ENCODE data around the gene DDO.

DDO gene, protein sequence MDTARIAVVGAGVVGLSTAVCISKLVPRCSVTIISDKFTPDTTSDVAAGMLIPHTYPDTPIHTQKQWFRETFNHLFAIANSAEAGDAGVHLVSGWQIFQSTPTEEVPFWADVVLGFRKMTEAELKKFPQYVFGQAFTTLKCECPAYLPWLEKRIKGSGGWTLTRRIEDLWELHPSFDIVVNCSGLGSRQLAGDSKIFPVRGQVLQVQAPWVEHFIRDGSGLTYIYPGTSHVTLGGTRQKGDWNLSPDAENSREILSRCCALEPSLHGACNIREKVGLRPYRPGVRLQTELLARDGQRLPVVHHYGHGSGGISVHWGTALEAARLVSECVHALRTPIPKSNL

GRCh38 chr6:110415086-110415916, at the start of gene DDO:
Gene DDO (minus strand): TSS chr6:110415575. CDS start chr6:110413462, 2,113 bp downstream.
- peak; percentile 40 for DNase-seq

DNA sequence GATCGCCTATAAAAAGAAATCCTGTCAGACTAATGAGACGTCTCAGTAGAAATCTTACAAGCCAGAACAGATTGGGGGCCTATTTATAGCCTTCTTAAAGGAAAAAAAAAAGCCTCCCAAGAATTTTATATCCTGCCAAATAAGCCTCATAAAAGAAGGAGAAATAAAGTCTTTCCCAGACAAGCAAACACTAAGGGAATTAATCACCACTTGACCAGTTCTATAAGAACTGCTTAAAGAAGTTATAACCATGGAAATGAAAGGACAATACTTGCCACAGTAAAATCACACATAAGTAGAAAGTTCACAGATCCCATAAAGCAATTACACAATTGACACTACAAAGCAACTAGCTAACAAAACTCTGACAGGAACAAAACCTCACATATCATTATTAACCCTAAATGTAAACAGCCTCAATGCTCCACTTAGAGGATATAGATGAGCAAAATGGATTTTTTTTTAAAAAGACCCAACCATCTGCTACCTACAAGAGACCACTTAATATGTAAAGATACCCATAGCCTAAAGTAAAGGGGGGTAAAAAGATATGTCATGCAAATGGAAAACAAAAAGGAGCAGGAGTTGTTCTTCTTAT, 47.6 kb upstream of the DDO start:
- no peak for DNase-seq

DNA sequence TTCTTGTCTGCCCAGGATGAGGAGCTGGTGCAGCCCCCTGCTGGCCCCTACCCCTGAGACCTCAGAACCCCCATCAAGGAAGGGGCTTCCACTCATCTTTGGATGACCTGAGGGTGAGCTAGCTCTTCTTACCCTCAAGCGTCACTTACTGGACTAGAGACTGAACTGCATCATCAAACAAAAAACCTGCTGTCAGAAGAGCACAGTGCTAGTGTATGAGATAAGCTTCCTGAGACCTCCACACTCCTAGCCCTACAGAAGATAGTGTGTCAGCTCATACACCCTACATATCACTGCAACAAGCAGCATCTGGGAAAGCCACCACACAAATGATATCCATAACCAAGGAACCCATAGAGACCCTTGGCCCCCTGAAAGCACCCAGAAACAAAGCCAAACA, 46.0 kb upstream of the DDO start:
- peak; percentile 63 for DNase-seq

DNA sequence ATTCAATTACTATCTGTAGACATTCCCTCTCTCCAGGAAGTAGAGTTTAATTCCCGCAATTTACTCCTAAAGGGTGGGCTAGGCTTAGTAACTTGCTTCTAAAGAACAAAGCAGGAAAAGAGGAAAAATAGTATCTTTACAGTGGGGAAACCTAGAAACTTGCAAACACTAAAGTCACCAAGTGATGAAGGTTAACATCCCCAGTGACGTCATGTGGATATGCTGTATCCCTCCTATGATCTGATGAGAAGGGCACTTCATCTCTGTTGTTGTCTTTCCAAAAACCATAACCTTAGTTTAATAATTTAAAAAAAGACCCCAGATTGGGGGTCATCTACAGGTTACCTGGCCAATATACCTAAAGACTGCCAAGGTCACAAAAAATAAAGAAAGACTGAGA, 43.8 kb upstream of the DDO start:
- DNase-seq: no peak

DNA sequence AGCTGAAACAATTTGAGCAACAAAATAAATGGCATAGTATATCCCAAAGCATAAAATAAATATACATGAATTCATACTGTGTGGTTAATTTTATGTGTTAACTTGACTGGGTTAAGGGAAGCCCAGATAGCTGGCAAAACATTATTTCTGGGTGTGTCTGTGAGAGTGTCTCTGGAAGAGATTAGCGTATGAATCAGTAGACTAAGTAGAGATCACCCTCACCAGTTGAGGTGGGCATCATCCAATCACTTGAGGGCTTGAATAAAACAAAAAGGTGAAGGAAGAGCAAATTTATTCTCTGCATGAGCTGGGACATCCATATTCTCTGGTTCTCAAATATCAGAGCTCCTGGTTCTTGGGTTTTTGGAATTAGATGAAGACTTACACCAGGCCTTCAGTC, 43.1 kb upstream of the DDO start:
- peak; percentile 36 for DNase-seq

- peak; percentile 73 for DNase-seq
These were observed 42.3 kb upstream of the DDO start for GRCh38 chr6:110457567-110458175.

DNA sequence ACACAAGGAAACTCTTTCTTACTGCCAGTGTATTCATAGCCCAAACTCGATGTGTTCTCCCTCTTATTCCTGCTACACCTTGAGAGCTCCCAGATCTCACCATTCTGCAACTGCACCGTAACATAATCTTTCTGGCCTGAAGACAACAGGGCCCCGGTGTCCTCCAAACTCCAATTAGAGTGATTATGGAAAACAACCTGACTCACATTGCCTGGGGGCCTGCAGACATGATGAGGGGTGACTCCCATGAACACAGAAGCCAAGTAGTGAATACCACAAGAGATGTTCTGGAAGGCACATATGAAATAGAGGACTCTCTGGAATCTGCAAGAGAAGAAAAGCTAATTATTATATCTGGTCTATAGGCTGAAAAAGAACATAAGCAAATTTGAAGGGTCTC, 41.3 kb upstream of the DDO start:
- no peak for DNase-seq

DNA sequence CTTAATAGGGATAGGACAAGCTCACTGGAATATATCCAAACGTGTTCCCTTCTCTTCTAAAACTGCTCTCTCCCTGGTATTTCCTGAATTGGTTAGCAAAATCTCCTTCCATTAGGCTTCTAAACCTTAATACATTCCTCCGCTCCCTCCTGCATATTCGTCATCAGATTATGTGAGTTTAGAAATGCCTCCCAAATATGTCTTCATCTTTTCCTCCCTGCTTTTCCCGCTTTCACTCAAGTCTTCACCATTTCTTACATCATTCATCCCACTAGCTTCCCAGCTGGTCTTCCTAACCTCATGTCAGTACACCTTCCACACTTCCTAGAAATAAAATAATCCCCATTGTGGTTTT, 34.1 kb upstream of the DDO start:
- no peak for DNase-seq

GRCh38 chr6:110448846-110449540, 33.6 kb upstream of the DDO start:
- no peak for DNase-seq

DNA sequence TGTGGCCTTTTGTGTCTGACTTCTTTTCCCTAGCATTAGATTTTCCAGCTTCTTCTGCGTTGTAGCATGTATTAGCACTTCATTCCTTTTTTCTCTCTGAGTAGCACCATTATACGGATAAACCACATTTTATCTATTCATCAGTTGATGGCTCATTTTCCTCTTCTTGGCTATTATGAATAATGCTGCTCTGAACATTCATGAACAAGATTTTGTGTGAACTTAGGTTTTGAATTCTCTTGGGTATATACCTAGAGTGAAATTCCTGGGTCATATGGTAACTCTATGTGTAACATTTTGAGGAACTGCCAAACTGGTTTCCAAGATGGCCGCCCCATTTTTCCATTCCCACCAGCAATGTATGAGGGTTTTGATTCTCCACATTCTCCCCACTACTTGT, 32.4 kb upstream of the DDO start:
- DNase-seq: no peak

- no peak for DNase-seq
These were observed 31.0 kb upstream of the DDO start for GRCh38 chr6:110446405-110446804.

DNA sequence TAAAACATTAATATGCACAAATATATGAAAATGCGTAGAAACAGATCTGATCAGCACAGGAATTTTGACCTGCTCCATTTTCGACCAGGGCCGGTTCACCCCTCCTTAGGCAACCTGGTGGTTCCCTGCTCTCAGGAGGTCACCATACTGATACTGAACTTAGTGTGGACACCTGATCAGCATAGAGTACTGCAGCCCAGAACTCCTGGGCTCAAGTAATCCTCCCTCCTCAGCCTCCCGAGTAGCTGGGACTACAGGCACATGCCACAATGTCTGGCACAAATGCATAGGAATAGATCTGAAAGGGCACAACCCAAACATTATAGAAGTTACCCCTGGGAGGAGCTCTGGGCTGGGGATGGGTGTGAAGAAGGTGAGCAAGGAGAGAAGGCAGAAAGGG, 24.7 kb upstream of the DDO start:
- DNase-seq: no peak

DNA sequence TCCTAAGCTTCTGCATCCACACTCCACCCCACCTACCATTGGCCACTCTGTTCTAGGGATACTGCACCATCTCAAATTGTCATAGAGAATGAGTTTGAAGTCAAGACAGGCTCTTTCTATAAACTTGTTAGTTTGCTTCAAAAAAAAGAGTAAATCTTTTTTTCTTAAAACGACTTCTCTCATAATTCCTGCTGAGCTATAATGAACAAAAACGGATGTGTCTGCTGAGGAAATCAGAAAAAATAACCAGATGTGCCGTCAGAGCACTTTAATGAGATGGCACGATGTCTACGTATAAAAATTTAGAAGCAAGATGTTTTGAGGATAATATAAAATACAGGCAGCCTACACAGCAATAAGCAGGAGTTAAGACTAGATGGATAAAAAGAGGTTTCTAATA, 24.0 kb upstream of the DDO start:
- no peak for DNase-seq

DNA sequence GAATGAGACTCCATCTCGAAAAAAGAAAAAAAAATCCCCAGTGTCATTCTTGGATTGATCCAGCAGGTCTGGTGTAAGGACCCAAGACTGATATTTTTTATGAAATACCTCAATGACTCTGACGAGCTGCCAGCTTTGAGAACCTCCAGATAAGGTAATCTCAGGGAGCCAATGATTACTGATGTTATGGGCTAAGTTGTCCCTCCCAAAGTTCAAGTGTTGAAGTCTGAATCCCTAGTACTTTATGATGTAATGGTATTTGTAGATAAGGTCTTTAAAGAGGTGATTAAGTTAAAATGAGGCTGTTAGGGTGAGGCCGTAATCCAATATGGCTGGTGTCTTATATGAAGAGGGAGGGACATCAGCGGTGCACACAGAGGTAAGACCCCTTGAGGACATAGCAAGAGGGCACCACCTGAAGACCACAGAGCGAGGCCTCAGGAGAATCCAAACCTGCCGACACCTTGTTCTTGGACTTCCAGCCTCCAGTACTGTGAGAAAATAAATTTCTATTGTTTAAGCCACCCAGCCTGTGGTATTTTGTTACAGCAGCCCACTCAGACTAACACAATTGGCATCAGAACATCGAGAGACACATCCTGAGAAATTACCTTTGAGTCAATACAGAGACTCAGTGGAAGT, 19.7 kb upstream of the DDO start:
- peak; percentile 19 for DNase-seq

GRCh38 chr6:110432285-110432900, 17.0 kb upstream of the DDO start:
- no peak for DNase-seq

DNA sequence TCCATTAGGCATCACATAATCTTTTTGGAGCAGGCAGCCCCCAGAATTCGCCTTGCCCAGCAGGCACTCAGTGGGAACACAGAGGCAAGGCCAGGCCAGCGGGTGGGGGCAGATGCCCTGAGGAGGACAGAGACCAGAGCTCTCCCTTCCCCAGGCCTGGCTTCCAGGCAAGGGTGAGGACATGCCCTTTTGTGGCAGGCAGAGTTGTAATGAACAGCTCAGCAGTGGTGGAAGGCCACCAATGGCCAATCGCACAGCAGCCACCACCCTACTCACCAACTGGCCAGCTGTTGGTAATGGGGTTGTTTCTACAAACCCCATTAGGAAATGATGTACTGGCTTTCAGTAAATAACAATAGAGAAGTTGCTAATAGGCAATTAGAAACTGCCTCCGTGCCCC, 15.4 kb upstream of the DDO start:
- no peak for DNase-seq

GRCh38 chr6:110430236-110430635, 14.9 kb upstream of the DDO start:
- DNase-seq: no peak

- DNase-seq: no peak
These were observed 12.8 kb upstream of the DDO start for GRCh38 chr6:110428153-110428552.

DNA sequence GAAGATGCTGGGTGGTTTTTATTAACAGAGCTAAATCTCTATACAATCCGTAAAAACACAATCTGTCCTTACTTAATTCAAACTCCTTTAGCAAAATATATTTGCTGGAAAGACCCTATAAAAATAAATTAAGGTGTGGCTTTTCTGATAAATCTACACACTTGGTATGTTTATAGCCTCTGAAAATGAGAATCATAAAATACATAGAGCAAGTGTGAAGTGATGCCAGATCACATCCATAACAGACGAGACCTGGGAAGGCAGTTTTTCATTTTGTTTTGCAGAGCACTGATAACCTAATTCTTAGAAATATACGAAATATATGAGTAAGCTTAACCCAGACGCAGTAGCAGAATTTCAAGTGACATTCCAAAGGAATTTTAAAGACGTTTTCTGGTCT, 10.4 kb upstream of the DDO start:
- no peak for DNase-seq

DNA sequence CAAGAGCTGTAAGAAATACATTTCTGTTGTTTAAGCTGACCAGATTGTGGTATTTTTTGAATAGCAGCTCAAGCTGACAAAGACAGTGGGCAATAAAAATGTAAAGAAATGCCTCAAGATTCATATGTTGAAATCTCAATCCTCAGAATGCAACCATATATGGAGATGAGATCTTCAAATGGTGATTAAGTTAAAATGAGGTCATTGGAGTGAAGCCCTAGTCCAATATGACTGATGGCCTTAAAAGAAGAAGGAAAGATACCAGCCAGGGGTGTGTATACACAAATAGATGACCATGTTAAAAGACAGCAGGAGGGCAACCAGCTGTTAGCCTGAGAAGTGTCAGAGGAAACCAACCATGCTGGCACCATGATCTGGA, 7.1 kb upstream of the DDO start:
- no peak for DNase-seq

DNA sequence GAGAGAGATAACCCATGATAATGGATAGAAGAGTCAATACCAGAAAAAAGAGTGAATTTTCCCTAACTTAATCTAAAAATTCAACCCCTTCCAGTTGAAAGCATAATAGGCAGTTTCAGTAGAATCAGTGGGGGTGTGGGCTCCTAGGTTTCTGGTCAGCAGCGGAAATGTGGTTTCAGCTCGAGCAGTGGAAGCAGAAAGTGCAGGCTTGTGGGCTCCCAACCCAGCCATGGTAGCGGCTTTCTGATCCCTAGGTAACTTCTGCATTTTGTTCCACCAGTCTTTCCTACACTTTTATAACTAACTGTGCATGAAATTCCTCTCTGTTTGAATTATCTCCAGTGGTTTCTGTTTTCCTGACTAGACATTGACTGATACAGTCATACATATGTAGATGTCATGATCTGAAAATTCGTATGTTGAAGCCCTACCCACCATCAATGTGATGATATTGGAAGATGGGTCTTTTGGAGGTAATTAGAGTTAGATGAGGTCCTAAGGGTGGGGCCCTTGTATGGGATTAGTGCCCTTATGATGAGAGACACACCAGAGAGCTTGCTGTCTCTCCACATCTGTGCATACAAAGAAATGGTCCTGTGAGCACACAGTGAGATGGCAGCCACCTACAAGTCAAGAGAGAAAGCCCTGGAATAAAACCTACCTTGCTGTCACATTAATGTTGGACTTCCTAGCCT, 6.5 kb upstream of the DDO start:
- DNase-seq: peak; percentile 31
